Psoas muscle (tissue), 8 donors: ENCODE measurements around the gene BCAS1. TPM values are rescaled to one million over a fixed set of nuclear protein-coding genes. Genes with fewer than 3 reads are reported as not detected.

ENCODE experiments used
- ATAC-seq, 4 donors: fragments of 200-7000 bp; cut with Tn5 transposase; one replicate each; pipeline ENCODE4 v1.9.1; 2020; ENCODE audit warnings: moderate library complexity in 3 of 4, mild to moderate bottlenecking in 2 of 4
- DNase-seq, 2 donors: peaks; one replicate each; pipeline ENCODE4 v3.0.0-alpha.2; 2020
- H3K27ac ChIP-seq: fragments of 200-600 bp; one replicate; pipeline ENCODE4 v1.8.0; 2022
- H3K27me3 ChIP-seq, 3 donors: fragments of 200-600 bp in 1 of 3; one replicate each; pipeline versions ENCODE4 v1.6.1 to v1.8.0; 2013 to 2022; ENCODE audit warnings: low read length in 2 of 3, mild to moderate bottlenecking in 2 of 3, moderate library complexity in 1 of 3; ENCODE audit not compliant: insufficient read depth in 3 of 3
- H3K36me3 ChIP-seq, 2 donors: fragments of 200-600 bp in 1 of 2; one replicate each; pipeline versions ENCODE4 v1.6.1 to v1.8.0; 2013 to 2022; ENCODE audit warnings: low read depth in 1 of 2, mild to moderate bottlenecking in 1 of 2, moderate library complexity in 1 of 2; ENCODE audit not compliant: insufficient read depth in 1 of 2
- H3K4me1 ChIP-seq: fragments of 200-600 bp; one replicate; pipeline ENCODE4 v1.8.0; 2022
- H3K4me3 ChIP-seq: fragments of 200-600 bp; one replicate; pipeline ENCODE4 v1.8.0; 2022; ENCODE audit warnings: mild to moderate bottlenecking
- H3K9me3 ChIP-seq: fragments of 200-600 bp; one replicate; pipeline ENCODE4 v1.8.0; 2022
- CTCF ChIP-seq: fragments of 200-600 bp; IDR thresholded peaks from one replicate; pipeline ENCODE4 v1.8.0; 2022; ENCODE audit warnings: antibody characterized with exemption
- WGBS, 3 donors: extraction: QIAGEN DNeasy Blood & Tissue Kit; methylation state at CpG; one replicate each; pipeline versions ENCODE4 v1.1.6 to v1.1.7; 2013; 5-methylcytosine and 5-hydroxymethylcytosine counted together
- intact Hi-C, 2 donors: fragments of 100-400 bp; cut with DNase I; formaldehyde crosslinking; loops; one replicate each; pipeline versions ENCODE4 v1.11.0 to v1.14.2; 2022
- polyA plus RNA-seq, 3 donors: library from polyadenylated mRNA; stranded (reverse); fragments of 200-250 nt; gene quantifications; one replicate each; pipeline ENCODE4 v1.2.3, GENCODE V29; 2013
- total RNA-seq, 4 donors: library from RNA; stranded (reverse); fragmentation: NEBNext Ultra II Directional in 2 of 4; extraction: Animal tissue kit (Norgen Biotek cat#: 25700) in 2 of 4; gene quantifications; one replicate each; pipeline versions ENCODE4 v1.2.1 to v1.2.4, GENCODE V29; 2021 to 2023
- donor health status: healthy with polysubstance abuse.
- donor health status: DM: no; HTN: no; CAD: no; lungs with moderate emphysema.
- donor health status: Bipolar disorder and iron deficiency.
- donor health status: healthy.
- donor health status: DM: yes; HTN: yes; CAD: no.
- donor health status: DM: no; HTN: no; CAD: no.
- donor health status: DM: no; HTN: no; CAD: no.
- donor health status: DM: yes; HTN: yes; CAD: no.

BCAS1 gene
- total and polyA plus RNA-seq, 7 donors: 0.01 to 0.26 (median 0.16) TPM; not detected in 2

- H3K27me3 ChIP-seq: peaks cover 0 to 2% (median 0%) of the 10 kb centered on the region in 3 donors
- ATAC-seq (no peak), DNase-seq (no peak)
- H3K4me3 ChIP-seq: no peak overlapping the region
- H3K27ac ChIP-seq: no peak overlapping the region
- no peaks in the 10 kb centered on the region for H3K9me3 ChIP-seq
- H3K36me3 ChIP-seq: no peaks in the 10 kb centered on the region
- 90 to 94% (median 94%) methylated on average over 5 of the region's 5 CpGs for WGBS, 3 donors
- intact Hi-C loops: no loop called here
- no peak for TF ChIP-seq CTCF
- H3K4me1 ChIP-seq: no peaks in the 10 kb centered on the region
These were observed 1.4 kb downstream of the BCAS1 start for GRCh38 chr20:54068966-54069365.

GRCh38 chr20:54068495-54068894 lies 1.9 kb downstream of the BCAS1 start:
- Histone ChIP-seq H3K27ac (no peak overlapping the region), H3K27me3 (peaks cover 0 to 2% (median 0%) of the 10 kb centered on the region in 3 donors), H3K4me3 (no peak overlapping the region), H3K9me3 (no peaks in the 10 kb centered on the region), H3K36me3 (no peaks in the 10 kb centered on the region), H3K4me1 (no peaks in the 10 kb centered on the region)
- no peak for ATAC-seq
- DNase-seq: no peak
- intact Hi-C loops: no loop called here
- WGBS, 3 donors: 74 to 92% (median 91%) methylated on average over 5 of the region's 5 CpGs
- TF ChIP-seq CTCF: no peak

GRCh38 chr20:54067606-54068174 lies 2.7 kb downstream of the BCAS1 start:
- no peak for ATAC-seq
- Histone ChIP-seq H3K36me3 (no peaks in the 10 kb centered on the region), H3K4me1 (no peaks in the 10 kb centered on the region)

GRCh38 chr20:54065601-54066038 lies 4.8 kb downstream of the BCAS1 start:
- no peak for ATAC-seq
- intact Hi-C loops: no loop called here

More at GRCh38 chr20:54067606-54068174, 2.7 kb downstream of the BCAS1 start:
- Histone ChIP-seq H3K9me3 (no peaks in the 10 kb centered on the region), H3K27ac (no peak overlapping the region), H3K4me3 (no peak overlapping the region), H3K27me3 (peaks cover 0 to 2% (median 0%) of the 10 kb centered on the region in 3 donors)
- no peak for DNase-seq
- intact Hi-C loops: no loop called here
- 45 to 50% (median 50%) methylated on average over 8 of the region's 8 CpGs for WGBS, 3 donors
- no peak for TF ChIP-seq CTCF

More at GRCh38 chr20:54065601-54066038, 4.8 kb downstream of the BCAS1 start:
- Histone ChIP-seq H3K4me3 (no peak overlapping the region), H3K27ac (no peak overlapping the region), H3K9me3 (no peaks in the 10 kb centered on the region), H3K36me3 (no peaks in the 10 kb centered on the region), H3K27me3 (peaks cover 0 to 2% (median 0%) of the 10 kb centered on the region in 3 donors), H3K4me1 (no peaks in the 10 kb centered on the region)
- no peak for TF ChIP-seq CTCF
- DNase-seq: no peak
- 60 to 68% (median 67%) methylated on average over 7 of the region's 7 CpGs for WGBS, 3 donors
